Ascending aorta (tissue), 2 donors: ENCODE results near the gene BCAS4. TPM values are rescaled to one million over a fixed set of nuclear protein-coding genes. Genes with fewer than 3 reads are reported as not detected.

ENCODE experiments used
- DNase-seq, 2 donors: peaks; one replicate each; pipeline ENCODE4 v3.0.0-alpha.2; 2019; ENCODE audit warnings: low spot score in 2 of 2
- H3K27ac ChIP-seq, 2 donors: fragments of 200-600 bp; sonication (generic); one replicate each; pipeline ENCODE4 v1.5.1; 2016 to 2017; ENCODE audit warnings: mild to moderate bottlenecking in 1 of 2
- H3K27me3 ChIP-seq: fragments of 200-600 bp; sonication (generic); one replicate; pipeline ENCODE4 v1.5.1; 2017
- H3K36me3 ChIP-seq, 2 donors: fragments of 200-600 bp; sonication (generic); one replicate each; pipeline ENCODE4 v1.5.1; 2016
- H3K4me1 ChIP-seq, 2 donors: fragments of 200-600 bp; sonication (generic); one replicate each; pipeline ENCODE4 v1.5.1; 2016 to 2017; ENCODE audit warnings: mild to moderate bottlenecking in 1 of 2
- H3K4me3 ChIP-seq, 2 donors: fragments of 200-600 bp; sonication (generic); one replicate each; pipeline ENCODE4 v1.5.1; 2016 to 2017; ENCODE audit warnings: mild to moderate bottlenecking in 1 of 2
- H3K9me3 ChIP-seq, 2 donors: fragments of 200-600 bp; sonication (generic); one replicate each; pipeline ENCODE4 v1.5.1; 2016
- CTCF ChIP-seq, 3 experiments: fragments of 200-600 bp in 2 of 3; fragments of 450-650 bp in 1 of 3; sonication (generic) in 2 of 3; IDR thresholded peaks; one replicate each; pipeline ENCODE4 v1.5.1; 2016 to 2019; ENCODE audit warnings: antibody characterized with exemption in 3 of 3, mild to moderate bottlenecking in 1 of 3, moderate library complexity in 1 of 3
- intact Hi-C: fragments of 100-400 bp; cut with DNase I; formaldehyde crosslinking; loops from one replicate; pipeline ENCODE4 v1.15.1; 2023
- total RNA-seq: library from RNA; depleted of rRNA; stranded (reverse); fragments of >200 nt; gene quantifications from one replicate; pipeline ENCODE4 v1.1.0, GENCODE V29; 2016

Gene BCAS4
- total RNA-seq, 1 donor from 2014 or later, result 0.85 TPM

- Histone ChIP-seq H3K36me3 (peaks cover 0 to 4% of the 10 kb centered on the region in 2 donors), H3K27ac (peak overlapping the region; percentile 14 to 15), H3K4me1 (peaks cover 0 to 69% of the 10 kb centered on the region in 2 donors), H3K27me3 (no peaks in the 10 kb centered on the region), H3K9me3 (no peaks in the 10 kb centered on the region), H3K4me3 (no peak overlapping the region)
- intact Hi-C loops, result no loop called here
- no peak for TF ChIP-seq CTCF (IDR thresholded peaks at IDR 0.05)
- DNase-seq, result no peak
These were observed 123.5 kb downstream of the BCAS4 start for GRCh38 chr20:50918403-50918802.

DNA sequence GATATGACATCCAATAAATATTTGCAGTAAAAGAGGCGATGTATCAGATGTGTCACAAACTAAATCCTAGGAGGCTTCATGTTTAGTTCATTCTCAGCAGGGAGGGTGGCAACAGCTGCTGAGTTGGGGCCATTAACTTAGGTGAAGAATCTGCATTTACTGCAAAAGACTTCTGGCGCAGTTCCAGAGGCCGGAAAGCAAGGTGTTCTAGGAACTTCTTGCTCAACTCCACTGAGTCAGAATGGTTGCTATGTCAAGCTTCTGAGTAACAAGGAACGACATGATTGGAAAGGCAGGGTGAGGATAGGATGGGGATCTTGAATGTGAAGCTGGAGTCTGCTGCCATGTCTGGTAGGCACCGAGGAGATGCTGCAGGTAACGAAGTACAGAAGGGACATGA lies 124.7 kb downstream of the BCAS4 start:
- H3K27me3 ChIP-seq, result no peaks in the 10 kb centered on the region
- no peaks in the 10 kb centered on the region for H3K9me3 ChIP-seq
- peaks cover 0 to 4% of the 10 kb centered on the region in 2 donors for H3K36me3 ChIP-seq
- TF ChIP-seq CTCF (IDR thresholded peaks at IDR 0.05), result no peak
- peak overlapping the region in 1 of 2 donors; percentile 12 for H3K27ac ChIP-seq
- H3K4me1 ChIP-seq, result peaks cover 0 to 62% of the 10 kb centered on the region in 2 donors
- peak in 1 of 2 donors; percentile 82 for DNase-seq
- no peak overlapping the region for H3K4me3 ChIP-seq
- intact Hi-C loops, result no loop called here

DNA sequence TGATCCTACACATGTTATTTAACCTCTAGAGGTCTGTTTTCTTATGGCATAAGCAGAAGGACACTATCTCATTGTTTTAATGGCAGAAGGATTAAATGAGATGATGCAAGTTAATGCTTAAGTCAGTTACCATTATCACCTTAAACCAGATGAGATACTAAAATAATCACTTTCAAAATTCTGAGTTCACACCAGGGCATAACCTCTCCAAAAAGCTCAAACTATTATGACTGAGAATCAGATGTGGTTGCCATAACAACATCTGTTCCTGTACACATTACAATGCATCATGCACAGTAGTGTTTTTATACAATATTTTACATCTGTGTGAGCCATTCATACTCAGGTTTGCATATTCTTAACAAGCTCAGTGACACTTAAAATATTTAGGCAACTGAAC lies 126.1 kb downstream of the BCAS4 start:
- Histone ChIP-seq H3K9me3 (no peaks in the 10 kb centered on the region), H3K4me3 (no peak overlapping the region), H3K4me1 (peaks cover 0 to 60% of the 10 kb centered on the region in 2 donors), H3K36me3 (peaks cover 0 to 4% of the 10 kb centered on the region in 2 donors), H3K27me3 (no peaks in the 10 kb centered on the region), H3K27ac (no peak overlapping the region)
- intact Hi-C loops, result no loop called here
- TF ChIP-seq CTCF (IDR thresholded peaks at IDR 0.05), result no peak
- DNase-seq, result no peak

DNA sequence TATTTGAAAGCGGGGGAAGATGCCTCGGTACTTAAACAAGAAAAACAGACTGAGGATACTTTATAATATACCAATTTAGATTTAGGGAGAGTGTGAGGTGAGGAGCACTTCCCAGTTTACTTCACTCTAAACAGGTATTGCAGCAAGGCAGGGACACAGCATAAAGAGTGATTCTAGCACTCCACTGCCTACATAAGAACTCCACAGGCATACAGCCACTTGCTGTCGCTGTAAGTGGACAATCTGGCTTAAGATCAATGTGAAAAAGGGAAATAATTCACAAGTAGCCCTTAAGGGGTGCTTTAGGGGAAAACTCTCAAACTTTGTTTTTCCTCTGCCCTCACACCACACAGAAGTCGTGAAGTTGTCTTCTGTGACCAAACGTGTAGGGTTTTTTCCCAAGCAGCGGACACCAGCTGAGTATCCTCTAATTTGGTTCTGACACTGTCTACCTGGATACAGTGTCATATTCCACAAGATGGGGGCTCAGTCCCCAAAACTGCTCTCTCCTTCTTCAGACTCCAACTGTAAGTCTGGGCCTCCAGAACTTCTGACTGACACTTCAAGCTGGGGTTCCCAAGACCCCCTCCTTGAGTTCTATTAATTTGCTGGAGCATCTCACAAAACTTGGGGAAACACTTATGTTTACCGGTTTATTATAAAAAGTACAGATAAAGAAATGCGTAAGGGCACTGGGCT lies 127.1 kb downstream of the BCAS4 start:
- TF ChIP-seq CTCF (IDR thresholded peaks at IDR 0.05), result no peak
- Histone ChIP-seq H3K27ac (peak overlapping the region in 1 of 2 donors; percentile 28), H3K27me3 (no peaks in the 10 kb centered on the region), H3K36me3 (peaks cover 0 to 4% of the 10 kb centered on the region in 2 donors), H3K4me1 (peaks cover 0 to 55% of the 10 kb centered on the region in 2 donors), H3K9me3 (no peaks in the 10 kb centered on the region), H3K4me3 (no peak overlapping the region)
- DNase-seq, result no peak
- intact Hi-C loops, result no loop called here

DNA sequence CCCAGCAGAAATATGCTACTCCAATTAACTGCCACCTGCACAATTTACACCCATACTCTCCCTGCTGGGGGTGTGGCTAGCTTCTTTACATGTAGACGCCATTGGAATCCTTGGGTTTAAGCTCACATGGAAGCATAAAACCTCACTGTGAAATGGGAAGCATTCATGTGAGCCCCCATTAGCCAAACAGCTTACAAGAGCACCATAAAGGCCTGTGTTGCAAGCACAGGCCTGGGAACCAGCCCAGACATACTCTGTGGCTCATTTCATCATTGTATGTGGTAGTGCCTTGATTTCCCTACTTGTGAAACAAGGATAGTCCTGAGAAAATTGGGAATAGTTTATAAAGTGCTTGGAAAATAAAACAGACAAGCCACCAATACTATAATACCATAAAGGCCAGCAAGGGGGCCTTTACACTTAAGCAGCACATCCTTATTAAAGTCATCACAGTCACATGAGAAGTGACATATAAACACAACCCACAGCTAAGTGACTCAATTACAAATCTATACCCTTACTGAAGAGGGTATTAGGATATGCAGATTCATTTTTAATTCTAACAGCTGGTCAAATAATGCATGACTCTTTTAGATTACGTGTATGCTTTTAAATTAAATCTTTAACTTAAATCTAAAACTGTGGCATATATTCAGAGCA lies 129.5 kb downstream of the BCAS4 start:
- H3K27ac ChIP-seq, result no peak overlapping the region
- peaks cover 0 to 4% of the 10 kb centered on the region in 2 donors for H3K36me3 ChIP-seq
- H3K4me3 ChIP-seq, result no peak overlapping the region
- H3K27me3 ChIP-seq, result no peaks in the 10 kb centered on the region
- no peaks in the 10 kb centered on the region for H3K9me3 ChIP-seq
- no peak for TF ChIP-seq CTCF (IDR thresholded peaks at IDR 0.05)
- intact Hi-C loops, result no loop called here
- DNase-seq, result no peak
- peaks cover 0 to 37% of the 10 kb centered on the region in 2 donors for H3K4me1 ChIP-seq
